GM12878 (cell line): ENCODE results near the gene DAGLA. TPM values are rescaled to one million over a fixed set of nuclear protein-coding genes. Genes with fewer than 3 reads are reported as not detected.
A peak's percentile ranks its signal among the peaks of the same experiment; 100 is the strongest.

Experiments
- ATAC-seq: fragments of 200-7000 bp; cut with Tn5 transposase; 3 replicates; pipeline ENCODE4 v1.9.1; 2020; ENCODE audit warnings: mild to moderate bottlenecking, moderate library complexity
- BruUV-seq: library from RNA; stranded (reverse); fragments of 400-500 nt; replicated peaks from 2 replicates; lab custom pipeline; 2021; lab: Mats Ljungman, UMichigan
- CTCF ChIA-PET: fragments of 300-600 bp; sonication (Branson Sonifier 250); formaldehyde crosslinking; extraction: SDS; loops from one replicate; lab custom pipeline; 2021; ENCODE audit warnings: inconsistent platforms; lab: Yijun Ruan, JAX
- POLR2A ChIA-PET: fragments of 350-600 bp; formaldehyde crosslinking; extraction: SDS; loops from one replicate; lab custom pipeline; 2021; ENCODE audit warnings: inconsistent platforms; lab: Charles Lee
- RAD21 ChIA-PET: fragments of 300-600 bp; sonication (Branson Sonifier 250); formaldehyde crosslinking; loops from one replicate; lab custom pipeline; 2023; ENCODE audit warnings: antibody characterized with exemption; ENCODE audit not compliant: unreplicated experiment; lab: Charles Lee
- SMC1A ChIA-PET: fragments of 300-600 bp; sonication (Branson Sonifier 250); formaldehyde crosslinking; loops from one replicate; lab custom pipeline; 2023; ENCODE audit not compliant: unreplicated experiment, uncharacterized antibody; lab: Charles Lee
- DNase-seq: peaks from one replicate; pipeline ENCODE4 v3.0.0-alpha.2; 2011; ENCODE audit warnings: low read depth, low spot score
- FAIRE-seq: peaks from 3 replicates; lab custom pipeline; 2011; peaks lifted over from hg19 to GRCh38; lab: Jason Lieb, UNC
- H2AFZ ChIP-seq: 2 replicates; pipeline ENCODE4 v1.6.0; 2011; ENCODE audit warnings: low read depth, low read length, control low read depth; ENCODE audit not compliant: control insufficient read depth
- H3K27ac ChIP-seq: 2 replicates; pipeline ENCODE4 v1.5.1; 2011; ENCODE audit warnings: control low read depth; ENCODE audit not compliant: control insufficient read depth, insufficient read depth
- H3K27me3 ChIP-seq, 2 experiments: replicated peaks in 1 of 2; 2 replicates each; pipeline versions ENCODE4 v1.6.0 to v1.6.1; 2011; ENCODE audit warnings: low read length in 1 of 2; ENCODE audit not compliant: control insufficient read depth in 2 of 2, insufficient read depth in 2 of 2
- H3K36me3 ChIP-seq, 2 experiments: 2 replicates each; pipeline ENCODE4 v1.5.1; 2011; ENCODE audit warnings: low read length in 1 of 2; ENCODE audit not compliant: control insufficient read depth in 2 of 2, insufficient read depth in 2 of 2
- H3K4me1 ChIP-seq: 2 replicates; pipeline ENCODE4 v1.6.1; 2011; ENCODE audit warnings: mild to moderate bottlenecking, low read length, moderate library complexity, mixed read lengths; ENCODE audit not compliant: control insufficient read depth, insufficient read depth
- H3K4me2 ChIP-seq: 2 replicates; pipeline ENCODE4 v1.6.0; 2011; ENCODE audit warnings: control low read depth; ENCODE audit not compliant: control insufficient read depth, insufficient read depth
- H3K4me3 ChIP-seq: fragments of 200-600 bp; sonication (generic); 2 replicates; pipeline ENCODE4 v1.5.1; 2016
- H3K79me2 ChIP-seq: 2 replicates; pipeline ENCODE4 v1.6.0; 2011; ENCODE audit warnings: low read length; ENCODE audit not compliant: control insufficient read depth, insufficient read depth
- H3K9ac ChIP-seq: 2 replicates; pipeline ENCODE4 v1.8.0; 2011; ENCODE audit warnings: low read length, control low read depth, mixed read lengths; ENCODE audit not compliant: control insufficient read depth, insufficient read depth
- H3K9me3 ChIP-seq: replicated peaks from 3 replicates; pipeline ENCODE4 v1.5.1; 2011; ENCODE audit warnings: mild to moderate bottlenecking, low read length; ENCODE audit not compliant: control insufficient read depth, insufficient read depth
- H4K20me1 ChIP-seq: 2 replicates; pipeline ENCODE4 v1.6.0; 2011; ENCODE audit not compliant: control insufficient read depth, insufficient read depth
- HDAC2 ChIP-seq: fragments of 200-600 bp; sonication (generic); IDR thresholded peaks from 2 replicates; pipeline ENCODE4 v1.6.1; 2017
- JUND ChIP-seq: IDR thresholded peaks from 2 replicates; pipeline ENCODE4 v1.6.1; 2012; ENCODE audit warnings: low read depth, mild to moderate bottlenecking, low read length, improper control_type of control experiment, moderate library complexity
- MEF2A ChIP-seq: IDR thresholded peaks from 2 replicates; pipeline ENCODE4 v1.6.1; 2011; ENCODE audit warnings: low read depth, mild to moderate bottlenecking, low read length, moderate library complexity; ENCODE audit not compliant: insufficient read depth
- RAD51 ChIP-seq: fragments of 450-650 bp; IDR thresholded peaks from 2 replicates; pipeline ENCODE4 v1.6.1; 2016; ENCODE audit warnings: moderate library complexity, mild to moderate bottlenecking, inconsistent platforms
- TARDBP ChIP-seq: IDR thresholded peaks from 2 replicates; pipeline ENCODE4 v1.6.1; 2016; ENCODE audit warnings: borderline replicate concordance
- ZNF384 ChIP-seq: IDR thresholded peaks from 2 replicates; pipeline ENCODE4 v1.6.1; 2012; ENCODE audit warnings: low read depth, mild to moderate bottlenecking, low read length, improper control_type of control experiment, borderline replicate concordance
- WGBS: methylation state at CpG from one replicate; pipeline ENCODE4 v1.1.6; 2016; ENCODE audit warnings: low lambda C conversion rate; ENCODE audit not compliant: insufficient replicate concordance, insufficient coverage; ENCODE audit errors: missing lambda C conversion rate; 5-methylcytosine and 5-hydroxymethylcytosine counted together
- in situ Hi-C: fragments of 300-500 bp; cut with MboI; formaldehyde crosslinking; loops from 9 replicates; pipeline ENCODE4 v1.14.3; 2018; ENCODE audit warnings: mixed read lengths
- intact Hi-C: fragments of 100-400 bp; cut with micrococcal nuclease; formaldehyde crosslinking; loops from one replicate; pipeline ENCODE4 v1.14.2; 2022; ENCODE audit not compliant: unreplicated experiment
- polyA plus RNA-seq, 11 experiments: library from polyadenylated mRNA; depleted of rRNA in 4 of 11; unstranded in 6 of 11; stranded (reverse) in 5 of 11; fragments of >200 nt; fragmentation: Nextera tagmentation in 4 of 11; fragmentation: Illumina TruSeq in 1 of 11; extraction: Ambion mirVana in 4 of 11; extraction: Trizol in 1 of 11; gene quantifications; 1 replicate in 1 of 11; 2 replicates in 10 of 11; pipeline versions ENCODE4 v1.2.1 to v1.2.3, GENCODE V29; 2011 to 2016; ENCODE audit warnings: inconsistent platforms in 2 of 11, missing spikeins in 2 of 11, low read depth in 1 of 11
- total RNA-seq, 4 experiments: library from RNA; depleted of rRNA in 3 of 4; stranded (reverse); fragments of >200 nt in 3 of 4; fragmentation: Illumina TruSeq in 1 of 4; extraction: Trizol in 1 of 4; gene quantifications; 2 replicates each; pipeline versions ENCODE4 v1.2.1 to v1.2.3, GENCODE V29; 2013 to 2021
- TF ChIP-seq, protein P1 (sequence below): fragments of 450-650 bp; IDR thresholded peaks from 2 replicates; pipeline ENCODE4 v1.6.1; 2017; ENCODE audit warnings: antibody characterized with exemption, mild to moderate bottlenecking, moderate library complexity
- TF ChIP-seq, protein P2 (sequence below): fragments of 450-650 bp; formaldehyde crosslinking; IDR thresholded peaks from 2 replicates; pipeline ENCODE4 v1.5.0; 2022; ENCODE audit warnings: mild to moderate bottlenecking, missing genetic modification characterization
- TF ChIP-seq, protein P3 (sequence below): fragments of 450-650 bp; IDR thresholded peaks from 2 replicates; pipeline ENCODE4 v1.6.1; 2017; ENCODE audit warnings: mild to moderate bottlenecking
- TF ChIP-seq, protein P4 (sequence below): fragments of 450-650 bp; IDR thresholded peaks from 2 replicates; pipeline ENCODE4 v1.6.1; 2018; ENCODE audit warnings: mild to moderate bottlenecking, low read depth, moderate library complexity; ENCODE audit not compliant: partially characterized antibody

Gene DAGLA
- total and polyA plus RNA-seq, 10 of the 15 experiments (the other 5 are each of a cell fraction or from before 2014, with no cell fraction given): 0.05 TPM; not detected in 9

DNA sequence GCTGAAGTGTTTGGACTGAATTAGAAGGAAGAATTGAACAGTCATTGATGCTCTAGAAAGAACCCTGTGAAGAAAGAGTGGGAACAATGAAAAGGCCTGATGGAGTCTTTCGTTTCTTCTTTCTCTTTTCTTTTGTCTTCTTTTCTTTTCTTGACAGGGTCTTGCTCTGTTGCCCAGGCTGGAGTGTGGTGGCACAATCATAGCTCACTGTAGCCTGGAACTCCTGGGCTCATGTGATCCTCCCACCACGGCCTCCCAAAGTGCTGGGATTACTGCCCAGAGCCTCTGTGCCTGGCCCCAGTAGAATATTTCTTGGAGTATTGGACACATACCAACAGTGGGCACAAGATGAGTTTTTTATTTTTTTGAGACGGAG is 113.6 kb downstream of the DAGLA start:
- RAD21 ChIA-PET: interaction anchor here (1.1 to 6.2 kb wide), 5 partner anchors 21 to 154 kb away, joined by 3 to 96 read pairs (median 4); partner anchors contain the start of gene BEST1
- SMC1A ChIA-PET: interaction anchor here (1.2 to 8.3 kb wide), 6 partner anchors 37 to 288 kb away, joined by 3 to 91 read pairs (median 6); no protein-coding TSS in a partner anchor
- Histone ChIP-seq H3K9me3 (no peaks in the 10 kb centered on the region), H3K36me3 (peaks cover 15 to 17% of the 10 kb centered on the region in 2 experiments; a peak in 3 of 4 replicates), H3K4me3 (peak overlapping the region; percentile 98), H3K79me2 (peaks cover 83% of the 10 kb centered on the region), H3K27me3 (no peaks in the 10 kb centered on the region), H3K4me1 (no peaks in the 10 kb centered on the region; the same call in 1 of the 2 replicates), H3K9ac (peak overlapping the region; percentile 100), H3K4me2 (peak overlapping the region; percentile 66), H2AFZ (no peak overlapping the region), H4K20me1 (no peaks in the 10 kb centered on the region), H3K27ac (peak overlapping the region; percentile 100)
- CTCF ChIA-PET: interaction anchor here (0.6 to 12.7 kb wide), 9 partner anchors 16 to 1186 kb away, joined by 3 to 200 read pairs (median 6); partner anchors contain the start of gene BEST1
- FAIRE-seq: peak; percentile 23
- intact Hi-C loops (loop anchor here (2.0 kb wide), 1 partner anchor 41 kb away; no protein-coding TSS in a partner anchor), in situ Hi-C loops (no loop called here)
- no peak for DNase-seq
- no TSS peak for BruUV-seq
- POLR2A ChIA-PET: interaction anchor here (1.2 to 6.7 kb wide), 5 partner anchors 22 to 41 kb away, joined by 5 to 60 read pairs (median 9); partner anchors contain the start of genes FADS1 and MYRF
- whole genome bisulfite sequencing: 36% methylated on average over 3 of the region's 3 CpGs
- ATAC-seq: no peak
- TF ChIP-seq RAD51: no peak
- TF ChIP-seq, protein P1, sequence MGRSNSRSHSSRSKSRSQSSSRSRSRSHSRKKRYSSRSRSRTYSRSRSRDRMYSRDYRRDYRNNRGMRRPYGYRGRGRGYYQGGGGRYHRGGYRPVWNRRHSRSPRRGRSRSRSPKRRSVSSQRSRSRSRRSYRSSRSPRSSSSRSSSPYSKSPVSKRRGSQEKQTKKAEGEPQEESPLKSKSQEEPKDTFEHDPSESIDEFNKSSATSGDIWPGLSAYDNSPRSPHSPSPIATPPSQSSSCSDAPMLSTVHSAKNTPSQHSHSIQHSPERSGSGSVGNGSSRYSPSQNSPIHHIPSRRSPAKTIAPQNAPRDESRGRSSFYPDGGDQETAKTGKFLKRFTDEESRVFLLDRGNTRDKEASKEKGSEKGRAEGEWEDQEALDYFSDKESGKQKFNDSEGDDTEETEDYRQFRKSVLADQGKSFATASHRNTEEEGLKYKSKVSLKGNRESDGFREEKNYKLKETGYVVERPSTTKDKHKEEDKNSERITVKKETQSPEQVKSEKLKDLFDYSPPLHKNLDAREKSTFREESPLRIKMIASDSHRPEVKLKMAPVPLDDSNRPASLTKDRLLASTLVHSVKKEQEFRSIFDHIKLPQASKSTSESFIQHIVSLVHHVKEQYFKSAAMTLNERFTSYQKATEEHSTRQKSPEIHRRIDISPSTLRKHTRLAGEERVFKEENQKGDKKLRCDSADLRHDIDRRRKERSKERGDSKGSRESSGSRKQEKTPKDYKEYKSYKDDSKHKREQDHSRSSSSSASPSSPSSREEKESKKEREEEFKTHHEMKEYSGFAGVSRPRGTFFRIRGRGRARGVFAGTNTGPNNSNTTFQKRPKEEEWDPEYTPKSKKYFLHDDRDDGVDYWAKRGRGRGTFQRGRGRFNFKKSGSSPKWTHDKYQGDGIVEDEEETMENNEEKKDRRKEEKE: no peak
- TF ChIP-seq, protein P2, sequence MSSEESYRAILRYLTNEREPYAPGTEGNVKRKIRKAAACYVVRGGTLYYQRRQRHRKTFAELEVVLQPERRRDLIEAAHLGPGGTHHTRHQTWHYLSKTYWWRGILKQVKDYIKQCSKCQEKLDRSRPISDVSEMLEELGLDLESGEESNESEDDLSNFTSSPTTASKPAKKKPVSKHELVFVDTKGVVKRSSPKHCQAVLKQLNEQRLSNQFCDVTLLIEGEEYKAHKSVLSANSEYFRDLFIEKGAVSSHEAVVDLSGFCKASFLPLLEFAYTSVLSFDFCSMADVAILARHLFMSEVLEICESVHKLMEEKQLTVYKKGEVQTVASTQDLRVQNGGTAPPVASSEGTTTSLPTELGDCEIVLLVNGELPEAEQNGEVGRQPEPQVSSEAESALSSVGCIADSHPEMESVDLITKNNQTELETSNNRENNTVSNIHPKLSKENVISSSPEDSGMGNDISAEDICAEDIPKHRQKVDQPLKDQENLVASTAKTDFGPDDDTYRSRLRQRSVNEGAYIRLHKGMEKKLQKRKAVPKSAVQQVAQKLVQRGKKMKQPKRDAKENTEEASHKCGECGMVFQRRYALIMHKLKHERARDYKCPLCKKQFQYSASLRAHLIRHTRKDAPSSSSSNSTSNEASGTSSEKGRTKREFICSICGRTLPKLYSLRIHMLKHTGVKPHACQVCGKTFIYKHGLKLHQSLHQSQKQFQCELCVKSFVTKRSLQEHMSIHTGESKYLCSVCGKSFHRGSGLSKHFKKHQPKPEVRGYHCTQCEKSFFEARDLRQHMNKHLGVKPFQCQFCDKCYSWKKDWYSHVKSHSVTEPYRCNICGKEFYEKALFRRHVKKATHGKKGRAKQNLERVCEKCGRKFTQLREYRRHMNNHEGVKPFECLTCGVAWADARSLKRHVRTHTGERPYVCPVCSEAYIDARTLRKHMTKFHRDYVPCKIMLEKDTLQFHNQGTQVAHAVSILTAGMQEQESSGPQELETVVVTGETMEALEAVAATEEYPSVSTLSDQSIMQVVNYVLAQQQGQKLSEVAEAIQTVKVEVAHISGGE (CRISPR knock-in tag): no peak
- TF ChIP-seq HDAC2: no peak
- TF ChIP-seq, protein P3, sequence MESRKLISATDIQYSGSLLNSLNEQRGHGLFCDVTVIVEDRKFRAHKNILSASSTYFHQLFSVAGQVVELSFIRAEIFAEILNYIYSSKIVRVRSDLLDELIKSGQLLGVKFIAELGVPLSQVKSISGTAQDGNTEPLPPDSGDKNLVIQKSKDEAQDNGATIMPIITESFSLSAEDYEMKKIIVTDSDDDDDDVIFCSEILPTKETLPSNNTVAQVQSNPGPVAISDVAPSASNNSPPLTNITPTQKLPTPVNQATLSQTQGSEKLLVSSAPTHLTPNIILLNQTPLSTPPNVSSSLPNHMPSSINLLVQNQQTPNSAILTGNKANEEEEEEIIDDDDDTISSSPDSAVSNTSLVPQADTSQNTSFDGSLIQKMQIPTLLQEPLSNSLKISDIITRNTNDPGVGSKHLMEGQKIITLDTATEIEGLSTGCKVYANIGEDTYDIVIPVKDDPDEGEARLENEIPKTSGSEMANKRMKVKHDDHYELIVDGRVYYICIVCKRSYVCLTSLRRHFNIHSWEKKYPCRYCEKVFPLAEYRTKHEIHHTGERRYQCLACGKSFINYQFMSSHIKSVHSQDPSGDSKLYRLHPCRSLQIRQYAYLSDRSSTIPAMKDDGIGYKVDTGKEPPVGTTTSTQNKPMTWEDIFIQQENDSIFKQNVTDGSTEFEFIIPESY: no peak
- no peak for TF ChIP-seq MEF2A
- TF ChIP-seq, protein P4, sequence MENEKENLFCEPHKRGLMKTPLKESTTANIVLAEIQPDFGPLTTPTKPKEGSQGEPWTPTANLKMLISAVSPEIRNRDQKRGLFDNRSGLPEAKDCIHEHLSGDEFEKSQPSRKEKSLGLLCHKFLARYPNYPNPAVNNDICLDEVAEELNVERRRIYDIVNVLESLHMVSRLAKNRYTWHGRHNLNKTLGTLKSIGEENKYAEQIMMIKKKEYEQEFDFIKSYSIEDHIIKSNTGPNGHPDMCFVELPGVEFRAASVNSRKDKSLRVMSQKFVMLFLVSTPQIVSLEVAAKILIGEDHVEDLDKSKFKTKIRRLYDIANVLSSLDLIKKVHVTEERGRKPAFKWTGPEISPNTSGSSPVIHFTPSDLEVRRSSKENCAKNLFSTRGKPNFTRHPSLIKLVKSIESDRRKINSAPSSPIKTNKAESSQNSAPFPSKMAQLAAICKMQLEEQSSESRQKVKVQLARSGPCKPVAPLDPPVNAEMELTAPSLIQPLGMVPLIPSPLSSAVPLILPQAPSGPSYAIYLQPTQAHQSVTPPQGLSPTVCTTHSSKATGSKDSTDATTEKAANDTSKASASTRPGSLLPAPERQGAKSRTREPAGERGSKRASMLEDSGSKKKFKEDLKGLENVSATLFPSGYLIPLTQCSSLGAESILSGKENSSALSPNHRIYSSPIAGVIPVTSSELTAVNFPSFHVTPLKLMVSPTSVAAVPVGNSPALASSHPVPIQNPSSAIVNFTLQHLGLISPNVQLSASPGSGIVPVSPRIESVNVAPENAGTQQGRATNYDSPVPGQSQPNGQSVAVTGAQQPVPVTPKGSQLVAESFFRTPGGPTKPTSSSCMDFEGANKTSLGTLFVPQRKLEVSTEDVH: no peak
- TF ChIP-seq ZNF384: no peak
- no peak for TF ChIP-seq TARDBP
- no peak for TF ChIP-seq JUND
